ENCODE data around the gene CACNA1E.

DNA sequence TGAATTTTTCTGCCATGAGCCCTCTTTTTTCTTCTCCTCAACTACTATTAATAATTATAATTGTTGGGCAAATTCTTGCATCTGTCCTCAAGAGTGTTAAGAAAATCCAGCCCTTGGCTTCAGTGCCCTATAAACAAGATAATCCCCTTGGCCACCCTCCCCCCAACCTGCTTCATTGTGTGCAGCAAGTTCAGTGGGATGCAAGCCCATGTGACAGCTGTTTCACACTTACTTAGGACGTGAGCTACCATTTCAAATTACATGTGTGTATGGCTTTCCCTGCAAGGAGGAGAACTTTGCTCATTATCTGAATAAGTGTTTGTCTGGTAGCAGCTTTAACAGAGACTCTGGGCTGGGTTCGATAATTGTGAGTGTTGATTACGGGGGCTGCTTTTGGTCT lies 276.2 kb downstream of the CACNA1E start:
- TF ChIP-seq, protein P1, sequence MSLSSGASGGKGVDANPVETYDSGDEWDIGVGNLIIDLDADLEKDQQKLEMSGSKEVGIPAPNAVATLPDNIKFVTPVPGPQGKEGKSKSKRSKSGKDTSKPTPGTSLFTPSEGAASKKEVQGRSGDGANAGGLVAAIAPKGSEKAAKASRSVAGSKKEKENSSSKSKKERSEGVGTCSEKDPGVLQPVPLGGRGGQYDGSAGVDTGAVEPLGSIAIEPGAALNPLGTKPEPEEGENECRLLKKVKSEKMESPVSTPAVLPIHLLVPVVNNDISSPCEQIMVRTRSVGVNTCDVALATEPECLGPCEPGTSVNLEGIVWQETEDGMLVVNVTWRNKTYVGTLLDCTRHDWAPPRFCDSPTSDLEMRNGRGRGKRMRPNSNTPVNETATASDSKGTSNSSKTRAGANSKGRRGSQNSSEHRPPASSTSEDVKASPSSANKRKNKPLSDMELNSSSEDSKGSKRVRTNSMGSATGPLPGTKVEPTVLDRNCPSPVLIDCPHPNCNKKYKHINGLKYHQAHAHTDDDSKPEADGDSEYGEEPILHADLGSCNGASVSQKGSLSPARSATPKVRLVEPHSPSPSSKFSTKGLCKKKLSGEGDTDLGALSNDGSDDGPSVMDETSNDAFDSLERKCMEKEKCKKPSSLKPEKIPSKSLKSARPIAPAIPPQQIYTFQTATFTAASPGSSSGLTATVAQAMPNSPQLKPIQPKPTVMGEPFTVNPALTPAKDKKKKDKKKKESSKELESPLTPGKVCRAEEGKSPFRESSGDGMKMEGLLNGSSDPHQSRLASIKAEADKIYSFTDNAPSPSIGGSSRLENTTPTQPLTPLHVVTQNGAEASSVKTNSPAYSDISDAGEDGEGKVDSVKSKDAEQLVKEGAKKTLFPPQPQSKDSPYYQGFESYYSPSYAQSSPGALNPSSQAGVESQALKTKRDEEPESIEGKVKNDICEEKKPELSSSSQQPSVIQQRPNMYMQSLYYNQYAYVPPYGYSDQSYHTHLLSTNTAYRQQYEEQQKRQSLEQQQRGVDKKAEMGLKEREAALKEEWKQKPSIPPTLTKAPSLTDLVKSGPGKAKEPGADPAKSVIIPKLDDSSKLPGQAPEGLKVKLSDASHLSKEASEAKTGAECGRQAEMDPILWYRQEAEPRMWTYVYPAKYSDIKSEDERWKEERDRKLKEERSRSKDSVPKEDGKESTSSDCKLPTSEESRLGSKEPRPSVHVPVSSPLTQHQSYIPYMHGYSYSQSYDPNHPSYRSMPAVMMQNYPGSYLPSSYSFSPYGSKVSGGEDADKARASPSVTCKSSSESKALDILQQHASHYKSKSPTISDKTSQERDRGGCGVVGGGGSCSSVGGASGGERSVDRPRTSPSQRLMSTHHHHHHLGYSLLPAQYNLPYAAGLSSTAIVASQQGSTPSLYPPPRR (CRISPR knock-in tag; IDR thresholded peaks at IDR 0.05; ENCODE audit: borderline replicate concordance), result no peak
- TF ChIP-seq TCF7 (IDR thresholded peaks at IDR 0.05; ENCODE audit: low read depth) (no peak), POLR2A (IDR thresholded peaks at IDR 0.05; ENCODE audit: insufficient read depth in 1 of 2, low read depth in 2 of 2, low read length in 2 of 2) (no peak), TOPORS (CRISPR knock-in tag; IDR thresholded peaks at IDR 0.05) (no peak), NBN (conservative IDR thresholded peaks at IDR 0.05) (no peak), ZNF709 (CRISPR knock-in tag; IDR thresholded peaks at IDR 0.05) (no peak), FOSL1 (CRISPR knock-in tag; IDR thresholded peaks at IDR 0.05; ENCODE audit: borderline replicate concordance) (no peak)
- TF ChIP-seq, protein P2, sequence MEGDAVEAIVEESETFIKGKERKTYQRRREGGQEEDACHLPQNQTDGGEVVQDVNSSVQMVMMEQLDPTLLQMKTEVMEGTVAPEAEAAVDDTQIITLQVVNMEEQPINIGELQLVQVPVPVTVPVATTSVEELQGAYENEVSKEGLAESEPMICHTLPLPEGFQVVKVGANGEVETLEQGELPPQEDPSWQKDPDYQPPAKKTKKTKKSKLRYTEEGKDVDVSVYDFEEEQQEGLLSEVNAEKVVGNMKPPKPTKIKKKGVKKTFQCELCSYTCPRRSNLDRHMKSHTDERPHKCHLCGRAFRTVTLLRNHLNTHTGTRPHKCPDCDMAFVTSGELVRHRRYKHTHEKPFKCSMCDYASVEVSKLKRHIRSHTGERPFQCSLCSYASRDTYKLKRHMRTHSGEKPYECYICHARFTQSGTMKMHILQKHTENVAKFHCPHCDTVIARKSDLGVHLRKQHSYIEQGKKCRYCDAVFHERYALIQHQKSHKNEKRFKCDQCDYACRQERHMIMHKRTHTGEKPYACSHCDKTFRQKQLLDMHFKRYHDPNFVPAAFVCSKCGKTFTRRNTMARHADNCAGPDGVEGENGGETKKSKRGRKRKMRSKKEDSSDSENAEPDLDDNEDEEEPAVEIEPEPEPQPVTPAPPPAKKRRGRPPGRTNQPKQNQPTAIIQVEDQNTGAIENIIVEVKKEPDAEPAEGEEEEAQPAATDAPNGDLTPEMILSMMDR (CRISPR knock-in tag; IDR thresholded peaks at IDR 0.05), result no peak

Measured in HepG2 (cell line).